Ovary (tissue), 3 donors: ENCODE measurements around the gene SLC4A5.

Source experiments
- POLR2A ChIP-seq: fragments of 450-650 bp; IDR thresholded peaks from one replicate; pipeline ENCODE4 v1.6.1; 2017; ENCODE audit warnings: antibody characterized with exemption, mild to moderate bottlenecking, moderate library complexity
- TF ChIP-seq, protein P1 (sequence below), 3 donors: fragments of 450-650 bp in 2 of 3; fragments of 200-600 bp in 1 of 3; IDR thresholded peaks; one replicate each; pipeline versions ENCODE4 v1.5.1 to v1.8.0; 2016 to 2022; ENCODE audit warnings: antibody characterized with exemption in 3 of 3, mild to moderate bottlenecking in 1 of 3
- donor health status: DM: no; HTN: no; CAD: no.

DNA sequence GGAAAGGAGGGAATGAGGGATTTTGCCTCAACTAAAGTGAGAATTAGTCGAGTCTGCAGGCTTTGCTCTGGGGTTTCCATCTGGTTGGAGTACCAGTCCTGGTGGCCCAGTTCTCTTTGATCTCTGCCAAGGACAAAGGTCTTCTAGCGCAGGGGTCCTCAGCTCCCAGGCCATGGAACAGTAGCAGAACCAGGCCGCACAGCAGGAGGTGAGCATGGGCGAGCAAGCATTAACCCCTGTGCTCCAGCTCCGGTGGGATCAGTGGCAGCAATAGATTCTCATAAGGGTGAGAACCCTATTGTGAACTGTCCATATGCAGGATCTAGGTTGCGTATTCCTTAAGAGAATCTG is 120.9 kb downstream of the SLC4A5 start:
- TF ChIP-seq POLR2A = no peak
- TF ChIP-seq, protein P1, sequence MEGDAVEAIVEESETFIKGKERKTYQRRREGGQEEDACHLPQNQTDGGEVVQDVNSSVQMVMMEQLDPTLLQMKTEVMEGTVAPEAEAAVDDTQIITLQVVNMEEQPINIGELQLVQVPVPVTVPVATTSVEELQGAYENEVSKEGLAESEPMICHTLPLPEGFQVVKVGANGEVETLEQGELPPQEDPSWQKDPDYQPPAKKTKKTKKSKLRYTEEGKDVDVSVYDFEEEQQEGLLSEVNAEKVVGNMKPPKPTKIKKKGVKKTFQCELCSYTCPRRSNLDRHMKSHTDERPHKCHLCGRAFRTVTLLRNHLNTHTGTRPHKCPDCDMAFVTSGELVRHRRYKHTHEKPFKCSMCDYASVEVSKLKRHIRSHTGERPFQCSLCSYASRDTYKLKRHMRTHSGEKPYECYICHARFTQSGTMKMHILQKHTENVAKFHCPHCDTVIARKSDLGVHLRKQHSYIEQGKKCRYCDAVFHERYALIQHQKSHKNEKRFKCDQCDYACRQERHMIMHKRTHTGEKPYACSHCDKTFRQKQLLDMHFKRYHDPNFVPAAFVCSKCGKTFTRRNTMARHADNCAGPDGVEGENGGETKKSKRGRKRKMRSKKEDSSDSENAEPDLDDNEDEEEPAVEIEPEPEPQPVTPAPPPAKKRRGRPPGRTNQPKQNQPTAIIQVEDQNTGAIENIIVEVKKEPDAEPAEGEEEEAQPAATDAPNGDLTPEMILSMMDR (IDR thresholded peaks at IDR 0.05) = no peak
